ENCODE measurements around the gene NRN1L.

The NRN1L gene

DNA sequence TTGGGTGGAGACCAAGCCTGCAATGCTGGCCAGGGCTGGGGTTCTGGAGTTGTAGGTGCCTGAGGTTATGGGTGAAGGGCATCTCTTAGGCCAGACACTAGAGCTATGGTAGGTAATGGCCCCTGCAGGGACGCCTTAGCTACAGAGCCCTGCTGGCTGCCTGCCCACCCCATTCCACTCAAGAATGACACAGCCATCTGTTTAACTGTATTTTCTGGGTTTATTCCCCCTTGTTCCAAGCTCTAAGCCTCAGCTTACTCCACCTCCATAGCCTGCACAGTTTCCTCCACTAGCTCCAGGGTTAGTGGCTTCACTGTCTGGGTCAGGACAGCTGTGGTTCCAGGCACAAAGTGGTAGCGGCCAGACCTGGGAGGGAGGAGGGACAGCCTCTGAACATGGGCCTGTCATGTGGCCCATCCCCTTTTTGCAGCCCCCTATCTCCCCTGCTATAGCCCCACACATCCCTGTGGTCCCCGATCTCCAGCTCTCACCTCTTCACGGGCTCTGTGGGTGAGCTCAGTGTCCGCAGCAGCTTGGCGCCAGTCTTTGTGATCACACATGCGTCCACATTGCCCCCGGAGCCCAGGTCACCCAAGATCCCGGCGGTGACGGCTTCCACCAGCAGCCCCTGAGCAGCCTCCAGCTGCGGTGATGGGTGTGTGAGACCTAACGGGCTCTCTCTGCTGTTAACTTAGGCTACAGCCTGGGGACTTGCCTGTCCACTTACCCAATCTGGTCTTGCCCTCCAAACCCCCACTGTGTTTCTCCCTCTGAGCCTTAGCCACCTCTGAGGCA, 49.8 kb downstream of the NRN1L start:
- in situ Hi-C loops (cut with MboI; ENCODE audit: low sequenced_read_pairs): no loop called here

DNA sequence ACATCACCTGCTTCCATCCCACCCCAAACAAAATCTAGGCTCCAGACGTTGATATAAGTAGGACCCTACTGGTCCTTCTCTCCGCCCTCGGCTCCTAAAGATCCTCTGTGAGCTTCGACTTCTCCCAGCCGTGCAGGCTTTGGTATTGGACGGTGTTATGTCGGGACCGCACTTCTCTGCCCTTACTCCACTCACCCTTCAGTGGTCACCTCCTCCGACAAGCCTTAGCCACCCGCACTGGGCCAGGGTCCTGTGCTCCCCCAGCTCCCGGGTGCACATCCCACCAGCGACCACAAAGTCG, 50.4 kb downstream of the NRN1L start:
- in situ Hi-C loops (cut with MboI; ENCODE audit: low sequenced_read_pairs): no loop called here

DNA sequence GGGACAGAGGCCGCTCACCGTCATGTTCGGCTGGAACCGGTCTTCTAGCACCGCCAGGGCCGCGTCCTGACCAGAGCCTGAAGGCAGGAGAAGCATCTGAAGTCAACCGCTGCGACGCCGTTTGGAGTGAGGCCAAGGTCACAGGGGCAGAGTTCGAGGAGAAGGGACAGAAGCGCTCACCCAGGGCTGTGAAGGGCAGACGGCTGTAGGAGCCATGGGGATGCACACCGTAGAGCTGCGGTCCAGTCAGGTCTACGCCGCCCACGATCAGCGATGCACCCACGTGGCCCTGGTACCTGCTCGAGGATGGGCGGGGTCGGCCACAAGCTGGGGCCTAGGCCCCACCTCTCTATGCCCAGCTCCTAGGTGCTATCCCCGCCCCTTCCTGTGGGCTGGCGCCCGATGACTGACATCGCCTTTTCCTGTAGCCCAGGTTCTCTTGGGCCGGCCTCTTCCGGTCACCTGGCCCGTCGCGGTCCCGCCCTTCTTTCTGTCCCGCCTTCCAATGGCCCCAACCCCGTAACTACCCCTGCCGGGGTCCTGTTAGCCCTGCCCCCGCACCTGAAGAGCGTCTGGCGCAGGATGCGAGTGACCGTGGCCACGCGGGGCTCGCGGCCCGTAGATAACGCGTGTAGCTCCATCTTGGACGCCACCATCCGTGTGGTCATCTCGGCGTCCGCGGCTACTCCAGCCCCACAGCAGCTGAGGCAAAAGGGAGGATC, 50.9 kb downstream of the NRN1L start:
- in situ Hi-C loops (cut with MboI; ENCODE audit: low sequenced_read_pairs): no loop called here
